NCI-H1105 treated with DMSO at 0.1 percent for 48 hours (cell line): Measurements from ENCODE around the gene PRIM1.
"Not testable (repeated sequence)": the region's sequence is repeated elsewhere in the genome, so short reads cannot be mapped to it uniquely, and the experiment has no call there.

ENCODE experiments used
- DNase-seq: peaks from one replicate; lab custom pipeline; 2025; lab: John Stamatoyannopoulos, UW

Gene PRIM1

DNA sequence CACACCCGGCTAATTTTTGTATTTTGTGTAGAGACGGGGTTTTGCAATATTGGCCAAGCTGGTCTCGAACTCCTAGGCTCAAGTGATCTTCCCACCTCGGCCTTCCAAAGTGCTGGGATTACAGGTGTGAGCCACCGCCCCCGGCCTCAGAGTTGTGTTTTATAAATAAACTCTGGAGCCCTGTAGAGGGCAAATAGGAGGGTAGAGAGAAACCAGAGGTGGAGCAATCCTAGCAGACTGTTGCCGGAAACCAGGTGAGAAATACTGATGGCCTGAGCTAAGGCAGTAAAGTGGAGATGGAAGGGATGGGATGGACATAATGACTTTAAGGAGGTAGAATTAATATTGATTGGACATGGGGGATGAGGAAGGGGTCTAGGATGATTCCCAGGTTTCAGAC is 8.3 kb upstream of the PRIM1 start:
- DNase-seq: no peak

- DNase-seq: no peak
These were observed 7.3 kb upstream of the PRIM1 start for GRCh38 chr12:56759263-56759908.

- DNase-seq: no peak
These were observed 6.7 kb upstream of the PRIM1 start for GRCh38 chr12:56758728-56759262.

DNA sequence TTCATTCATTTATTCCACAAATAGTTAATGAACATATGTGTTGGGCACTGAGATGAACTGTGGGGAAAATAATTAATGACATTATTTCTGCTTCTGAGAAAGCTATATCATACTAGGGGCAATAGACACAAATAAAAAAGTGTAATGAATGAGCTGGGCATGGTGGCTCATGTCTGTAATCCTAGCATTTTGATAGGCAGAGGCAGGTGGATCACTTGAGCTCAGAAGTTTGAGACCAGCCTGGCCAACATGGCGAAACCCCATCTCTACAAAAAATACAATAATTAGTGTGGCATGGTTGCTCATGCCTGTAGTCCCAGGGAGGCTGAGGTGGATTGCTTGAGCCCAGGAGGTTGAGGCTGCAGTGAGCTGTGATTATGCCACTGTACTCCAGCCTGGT is 5.8 kb upstream of the PRIM1 start:
- not testable (repeated sequence) for DNase-seq

DNA sequence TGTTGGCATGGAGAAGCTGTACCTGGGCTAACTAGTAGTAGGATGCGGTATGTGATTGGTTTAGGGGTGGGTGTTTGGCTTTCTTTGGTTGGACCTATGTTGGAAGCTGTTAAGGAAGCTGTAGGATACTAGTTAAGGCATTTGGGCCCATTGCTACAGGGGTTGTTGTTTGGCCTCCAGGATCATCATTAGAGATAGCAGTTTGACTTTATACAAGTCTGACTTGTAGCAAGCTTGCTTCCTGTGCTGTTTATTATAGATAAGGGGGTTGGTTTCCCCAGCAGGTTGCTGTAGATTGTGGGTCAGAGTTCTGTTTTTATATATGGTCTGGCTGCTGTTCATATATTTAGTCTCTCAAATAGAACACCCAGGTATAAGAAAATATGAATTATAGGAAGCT is 1.4 kb upstream of the PRIM1 start:
- no peak for DNase-seq

GRCh38 chr12:56750596-56750995 is 1.5 kb downstream of the PRIM1 start:
- not testable (repeated sequence) for DNase-seq

- no peak for DNase-seq
These were observed 2.3 kb downstream of the PRIM1 start for GRCh38 chr12:56749853-56750252.

GRCh38 chr12:56749359-56749758 is 2.8 kb downstream of the PRIM1 start:
- no peak for DNase-seq

DNA sequence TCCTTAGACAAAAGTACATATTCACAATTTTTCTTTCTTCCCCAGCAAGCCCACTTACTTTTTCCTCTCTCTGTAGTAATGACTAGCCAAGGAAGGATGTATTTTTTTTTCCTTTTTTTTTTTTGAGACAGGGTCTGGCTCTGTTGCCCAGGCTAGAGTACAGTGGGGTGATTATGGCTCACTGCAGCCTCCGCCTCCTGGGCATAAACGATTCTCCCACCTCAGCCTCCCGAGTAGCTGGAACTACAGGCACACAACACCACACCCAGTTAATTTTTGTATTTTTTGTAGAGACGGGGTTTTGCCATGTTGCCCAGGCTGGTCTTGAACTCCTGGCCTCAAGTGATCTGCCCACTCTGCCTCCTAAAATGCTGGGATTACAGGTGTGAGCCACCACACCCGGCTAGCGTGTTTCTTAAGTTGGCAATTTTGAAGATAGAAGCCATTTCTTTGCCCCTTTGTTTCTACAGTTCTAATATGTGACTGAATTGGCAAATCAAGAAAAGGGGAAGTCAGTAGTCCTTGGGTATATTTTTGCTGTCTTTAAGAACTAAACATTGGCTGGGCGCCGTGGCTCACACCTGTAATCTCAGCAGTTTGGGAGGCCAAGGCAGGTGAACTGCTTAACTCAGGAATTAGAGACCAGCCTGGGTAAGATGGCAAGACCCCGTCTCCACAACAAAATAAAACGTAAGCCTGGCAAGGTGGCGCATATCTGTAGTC is 23.8 kb downstream of the PRIM1 start:
- no peak for DNase-seq

DNA sequence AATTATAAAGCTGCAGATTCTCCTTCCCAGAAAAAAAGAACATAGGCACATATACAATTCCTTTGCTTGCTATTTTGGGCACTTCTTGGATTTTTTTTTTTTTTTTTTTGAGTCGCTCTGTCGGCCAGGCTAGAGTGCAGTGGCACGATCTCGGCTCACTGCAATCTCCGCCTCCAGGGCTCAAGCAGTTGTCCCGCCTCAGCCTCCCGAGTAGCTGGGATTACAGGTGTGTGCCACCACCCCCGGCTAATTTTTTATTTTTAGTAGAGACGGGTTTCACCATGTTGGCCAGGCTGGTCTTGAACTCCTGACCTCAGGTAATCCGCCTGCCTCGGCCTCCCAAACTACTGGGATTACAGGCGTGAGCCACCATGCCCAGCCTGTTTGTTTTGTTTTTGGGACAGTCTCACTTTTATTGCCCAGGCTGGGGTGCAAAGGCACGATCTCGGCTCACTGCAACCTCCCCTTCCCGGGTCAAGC is 25.9 kb downstream of the PRIM1 start:
- DNase-seq: not testable (repeated sequence)

DNA sequence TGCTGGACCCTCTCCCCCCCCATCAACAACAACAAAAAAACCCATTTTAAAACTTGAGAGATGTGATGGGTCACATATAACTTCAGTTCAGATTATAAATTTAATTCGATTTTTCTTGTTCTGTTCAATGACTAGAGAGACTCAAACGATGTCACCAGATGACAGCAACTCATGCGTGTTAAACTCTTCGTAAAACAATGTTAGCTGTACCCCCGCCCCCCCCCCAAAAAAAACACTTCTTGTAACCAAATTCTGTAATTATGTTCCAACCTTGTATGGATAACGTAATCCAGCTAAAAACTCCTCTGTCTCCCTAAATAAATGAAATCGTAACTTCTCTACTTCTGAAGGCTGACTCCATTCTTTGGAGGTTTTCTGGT is 26.4 kb downstream of the PRIM1 start:
- no peak for DNase-seq

GRCh38 chr12:56724972-56725722 is 27.0 kb downstream of the PRIM1 start, which contains the start of gene NACA:
Gene NACA (minus strand): TSS chr12:56725299. CDS start chr12:56724521, 778 bp downstream.
- peak; percentile 92 for DNase-seq

DNA sequence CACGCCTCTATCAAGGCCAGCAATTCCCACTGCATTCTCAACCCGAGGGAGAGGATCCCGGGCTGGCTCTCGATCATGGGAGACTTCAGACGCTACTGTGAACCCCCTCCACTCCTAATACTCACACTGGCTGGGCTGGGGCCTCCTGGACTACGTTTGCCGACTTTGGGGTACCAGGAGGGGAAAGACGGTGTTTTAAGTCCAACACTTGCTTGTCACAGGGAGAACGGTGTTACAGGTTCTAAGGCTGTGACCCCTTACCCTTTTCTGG is 27.5 kb downstream of the PRIM1 start:
- no peak for DNase-seq

- no peak for DNase-seq
These were observed 28.0 kb downstream of the PRIM1 start for GRCh38 chr12:56723889-56724700.

DNA sequence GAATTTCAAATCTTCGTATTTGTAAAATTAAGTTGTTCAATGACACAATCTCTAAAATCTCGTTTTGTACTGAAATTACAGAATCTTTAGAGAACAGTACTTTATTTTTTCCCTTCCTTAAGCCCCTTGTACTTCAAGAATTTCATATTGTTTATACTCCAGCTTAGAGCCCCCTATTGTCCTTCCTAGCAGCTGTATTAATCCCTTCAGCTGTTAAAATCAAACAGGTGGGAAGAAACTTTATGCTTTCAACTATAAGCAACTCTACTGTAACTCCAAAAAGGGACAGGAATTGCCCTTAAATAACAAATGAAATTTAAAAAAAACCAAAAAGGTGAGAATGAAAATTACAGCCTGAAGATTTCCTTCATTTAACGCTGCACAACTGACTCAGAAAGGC is 28.8 kb downstream of the PRIM1 start:
- no peak for DNase-seq

GRCh38 chr12:56722832-56723231 is 29.3 kb downstream of the PRIM1 start:
- no peak for DNase-seq

DNA sequence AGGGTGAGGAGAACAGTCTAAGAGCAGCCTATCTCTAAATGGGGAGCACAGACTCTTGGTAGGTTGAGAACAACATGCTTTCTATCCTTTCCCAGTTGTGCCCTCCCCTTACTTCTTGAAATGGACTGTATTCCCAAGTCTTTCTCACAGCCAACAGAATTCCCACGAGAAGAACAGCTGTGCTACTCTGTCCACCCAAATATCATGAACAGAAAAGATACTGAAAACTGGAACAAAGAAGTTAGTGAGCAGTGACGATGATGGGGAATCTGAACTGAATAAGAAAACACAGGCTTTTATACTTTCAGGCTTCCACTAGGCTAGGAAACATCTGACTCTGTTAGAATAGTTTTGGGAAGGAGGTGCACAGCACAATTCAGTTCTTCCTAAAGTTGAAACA is 30.4 kb downstream of the PRIM1 start:
- DNase-seq: no peak

GRCh38 chr12:56721216-56721615 is 30.9 kb downstream of the PRIM1 start:
- no peak for DNase-seq

DNA sequence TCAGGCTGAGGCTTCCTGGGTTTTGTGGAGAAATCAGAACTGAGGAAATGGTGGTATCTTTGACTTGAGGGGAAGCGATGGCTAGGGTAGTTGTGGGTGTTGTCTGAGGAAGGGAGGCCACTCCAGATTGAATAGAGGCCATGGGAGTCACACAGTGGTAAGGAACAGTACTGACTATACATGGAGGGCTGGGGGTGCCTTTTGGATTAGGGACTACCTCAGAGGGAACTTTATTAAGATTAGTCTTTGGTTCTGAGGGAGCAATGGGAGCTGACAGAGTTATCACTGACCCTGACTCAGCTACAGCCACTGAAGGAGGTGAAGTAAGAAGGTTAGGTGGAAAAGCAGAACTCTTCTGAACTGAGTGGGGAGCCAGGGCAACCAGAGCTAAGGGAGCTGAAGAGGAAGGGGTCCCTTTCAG is 31.4 kb downstream of the PRIM1 start:
- no peak for DNase-seq

DNA sequence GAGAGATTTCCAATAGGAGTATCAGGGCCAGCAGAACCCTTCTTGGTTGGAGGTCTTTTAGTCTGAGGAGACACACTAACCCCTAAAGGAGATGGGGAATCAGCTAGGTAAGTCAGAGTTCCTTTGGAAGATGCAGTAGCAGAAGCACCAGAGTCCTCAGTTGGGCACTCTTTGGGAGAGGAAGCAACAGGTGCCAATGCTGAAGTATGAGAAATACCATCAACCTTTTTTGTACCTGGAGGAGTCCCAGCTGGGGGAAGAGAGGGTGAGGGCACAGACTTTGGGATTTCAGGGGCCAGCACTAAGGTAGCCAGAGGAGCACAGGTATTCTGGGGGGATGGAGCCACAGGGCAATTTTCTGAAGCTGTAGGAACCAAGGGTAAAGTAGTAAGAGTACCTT is 33.1 kb downstream of the PRIM1 start:
- DNase-seq: no peak

DNA sequence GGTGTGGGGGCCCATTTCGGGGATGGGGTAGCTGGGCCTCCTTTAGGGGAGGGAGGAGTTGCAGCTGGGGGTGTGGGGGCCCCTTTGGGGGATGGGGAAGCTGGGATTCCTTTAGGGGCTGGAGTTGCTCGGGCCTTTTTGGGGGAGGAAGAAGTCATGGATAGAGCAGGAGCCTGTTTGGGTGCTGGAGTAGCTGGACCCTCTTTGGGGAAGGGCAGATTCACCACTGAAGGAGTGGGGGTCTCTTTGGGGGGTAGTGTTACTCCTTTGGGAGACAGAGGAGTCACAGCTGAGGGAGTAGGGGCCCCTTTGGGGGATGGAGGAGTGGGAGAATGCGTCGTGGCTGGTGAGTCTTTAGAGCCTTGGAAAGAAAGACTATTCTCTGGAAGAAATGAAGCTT is 33.5 kb downstream of the PRIM1 start:
- no peak for DNase-seq

DNA sequence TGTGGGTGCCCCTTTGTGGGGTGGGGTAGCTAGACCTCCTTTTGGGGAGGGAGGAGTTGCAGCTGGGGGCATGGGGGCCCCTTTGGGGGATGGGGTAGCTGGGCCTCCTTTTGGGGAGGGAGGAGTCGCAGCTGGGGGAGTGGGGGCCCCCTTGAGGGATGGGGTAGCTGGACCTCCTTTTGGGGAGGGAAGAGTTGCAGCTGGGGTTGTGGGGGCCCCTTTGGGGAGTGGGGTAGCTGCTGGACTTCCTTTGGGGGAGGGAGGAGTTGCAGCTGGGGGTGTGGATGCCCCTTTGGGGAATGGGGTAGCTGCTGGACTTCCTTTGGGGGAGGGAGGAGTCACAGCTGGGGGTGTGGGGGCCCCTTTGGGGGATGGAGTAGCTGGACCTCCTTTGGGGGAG is 34.0 kb downstream of the PRIM1 start:
- no peak for DNase-seq
